HUES6 (cell line): ENCODE results near the gene DNMT3B.
"Not testable (repeated sequence)": the region's sequence is repeated elsewhere in the genome, so short reads cannot be mapped to it uniquely, and the experiment has no call there.

Experiments
- H3K27ac ChIP-seq: 2 replicates; pipeline ENCODE4 v1.7.0; 2013; ENCODE audit warnings: low read depth, mild to moderate bottlenecking, low read length, inconsistent platforms
- H3K27me3 ChIP-seq: 2 replicates; pipeline ENCODE4 v1.6.1; 2013; ENCODE audit warnings: low read length; ENCODE audit not compliant: control insufficient read depth, insufficient read depth
- H3K36me3 ChIP-seq: 2 replicates; pipeline ENCODE4 v1.6.1; 2013; ENCODE audit warnings: low read length; ENCODE audit not compliant: control insufficient read depth, insufficient read depth
- H3K4me1 ChIP-seq: 2 replicates; pipeline ENCODE4 v1.6.1; 2013; ENCODE audit warnings: low read length; ENCODE audit not compliant: control insufficient read depth, insufficient read depth
- H3K4me3 ChIP-seq: 2 replicates; pipeline ENCODE4 v1.5.1; 2013; ENCODE audit warnings: low read depth, low read length
- H3K9ac ChIP-seq: one replicate; pipeline ENCODE4 v1.6.1; 2013; ENCODE audit warnings: mild to moderate bottlenecking, low read length
- H3K9me3 ChIP-seq: 2 replicates; pipeline ENCODE4 v1.6.1; 2013; ENCODE audit warnings: low read depth, low read length; ENCODE audit not compliant: control insufficient read depth, insufficient read depth

The DNMT3B gene

DNA sequence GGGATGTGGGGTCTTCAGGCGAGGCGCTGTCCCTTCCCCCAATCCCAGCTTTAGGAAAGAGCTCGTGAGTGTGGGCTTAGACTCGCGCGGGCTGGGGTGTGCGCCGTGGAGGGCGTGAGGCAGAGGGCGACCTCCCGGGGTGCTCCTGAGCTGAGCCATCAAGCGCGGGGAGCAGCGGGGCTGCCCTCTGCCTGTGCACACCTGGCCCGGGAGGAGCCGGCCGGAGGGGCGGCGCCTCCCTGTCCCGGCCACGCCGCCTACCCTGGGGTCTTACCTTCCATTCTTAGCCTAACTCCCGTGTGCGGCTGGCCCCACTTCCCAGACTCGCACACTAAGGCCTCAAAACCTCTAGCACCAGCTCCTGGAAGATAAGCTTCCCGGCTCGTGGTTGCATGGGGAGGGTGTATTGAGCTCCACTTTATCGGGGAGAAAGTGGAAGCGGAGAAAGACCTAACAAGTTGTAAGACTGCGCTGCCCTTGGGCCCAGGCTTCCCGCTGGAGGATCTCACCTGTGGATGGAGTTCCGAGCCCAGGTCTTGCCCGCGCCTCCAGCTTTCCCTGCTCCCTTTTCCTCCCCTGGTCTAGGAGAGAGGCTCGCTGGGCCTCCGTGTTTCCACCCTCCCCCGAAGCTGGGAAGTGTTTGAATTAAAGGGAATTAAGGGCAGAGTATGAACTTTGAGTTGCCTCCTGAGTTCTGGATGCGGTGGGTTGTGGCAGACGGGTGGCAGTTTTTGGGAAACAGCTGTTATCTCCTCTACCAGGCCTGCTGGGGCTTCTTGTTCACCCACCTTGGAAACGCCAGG is 1.2 kb downstream of the DNMT3B start:
- peak overlapping the region; percentile 96 for H3K27ac ChIP-seq
- no peaks in the 10 kb centered on the region for H3K9me3 ChIP-seq
- H3K9ac ChIP-seq: peak overlapping the region; percentile 95
- peak overlapping the region; percentile 90 for H3K4me3 ChIP-seq
- H3K36me3 ChIP-seq: peaks cover 50% of the 10 kb centered on the region
- H3K27me3 ChIP-seq: no peaks in the 10 kb centered on the region
- H3K4me1 ChIP-seq: peaks cover 43% of the 10 kb centered on the region

GRCh38 chr20:32764005-32764960 is 2.1 kb downstream of the DNMT3B start:
- H3K9ac ChIP-seq: peak overlapping the region; percentile 95
- peak overlapping the region; percentile 96 for H3K27ac ChIP-seq
- H3K4me3 ChIP-seq: peak overlapping the region; percentile 90
- H3K9me3 ChIP-seq: no peaks in the 10 kb centered on the region
- peaks cover 59% of the 10 kb centered on the region for H3K36me3 ChIP-seq
- H3K4me1 ChIP-seq: peaks cover 48% of the 10 kb centered on the region
- no peaks in the 10 kb centered on the region for H3K27me3 ChIP-seq

GRCh38 chr20:32765230-32765875 is 3.2 kb downstream of the DNMT3B start:
- Histone ChIP-seq H3K4me1 (peaks cover 56% of the 10 kb centered on the region), H3K4me3 (peak overlapping the region; percentile 90)

GRCh38 chr20:32767418-32768198 is 5.4 kb downstream of the DNMT3B start:
- Histone ChIP-seq H3K4me3 (peak overlapping the region; percentile 11; the same call in 1 of the 2 replicates), H3K27ac (no peak overlapping the region), H3K4me1 (peaks cover 61% of the 10 kb centered on the region)

More at GRCh38 chr20:32765230-32765875, 3.2 kb downstream of the DNMT3B start:
- peaks cover 69% of the 10 kb centered on the region for H3K36me3 ChIP-seq
- H3K9me3 ChIP-seq, H3K27me3 ChIP-seq: not testable (repeated sequence)
- H3K9ac ChIP-seq: peak overlapping the region; percentile 95
- peak overlapping the region; percentile 58; the same call in 1 of the 2 replicates for H3K27ac ChIP-seq

GRCh38 chr20:32772046-32772445 is 9.9 kb downstream of the DNMT3B start:
- H3K27ac ChIP-seq: no peak overlapping the region

More at GRCh38 chr20:32767418-32768198, 5.4 kb downstream of the DNMT3B start:
- H3K27me3 ChIP-seq: no peaks in the 10 kb centered on the region
- H3K9me3 ChIP-seq: no peaks in the 10 kb centered on the region
- no peak overlapping the region for H3K9ac ChIP-seq
- peaks cover 88% of the 10 kb centered on the region for H3K36me3 ChIP-seq

DNA sequence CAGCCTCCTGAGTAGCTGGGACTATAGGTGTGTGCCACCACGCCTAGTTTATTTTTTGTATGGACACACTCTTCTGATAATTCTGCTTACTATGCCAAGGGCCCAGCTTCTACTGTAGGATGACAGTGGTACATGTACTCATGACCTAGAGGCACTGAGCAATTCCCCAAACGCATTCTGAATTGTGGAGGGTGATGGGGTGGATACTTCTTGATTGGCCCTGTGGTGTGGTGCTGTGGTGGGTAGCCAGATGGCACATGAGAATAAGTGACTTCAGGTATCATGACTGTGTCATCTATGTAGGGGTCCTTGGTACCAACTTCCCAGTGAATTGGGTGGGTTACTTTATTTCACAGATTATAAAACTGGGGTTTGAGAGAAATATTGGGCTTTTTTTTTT is 11.0 kb downstream of the DNMT3B start:
- no peaks in the 10 kb centered on the region for H3K27me3 ChIP-seq
- H3K4me1 ChIP-seq: peaks cover 78% of the 10 kb centered on the region
- no peak overlapping the region for H3K9ac ChIP-seq
- H3K9me3 ChIP-seq: no peaks in the 10 kb centered on the region
- peaks cover 85% of the 10 kb centered on the region for H3K36me3 ChIP-seq
- H3K4me3 ChIP-seq: no peak overlapping the region
- H3K27ac ChIP-seq: no peak overlapping the region

More at GRCh38 chr20:32772046-32772445, 9.9 kb downstream of the DNMT3B start:
- Histone ChIP-seq H3K4me3 (no peak overlapping the region), H3K9me3 (no peaks in the 10 kb centered on the region), H3K9ac (no peak overlapping the region), H3K36me3 (peaks cover 87% of the 10 kb centered on the region), H3K27me3 (no peaks in the 10 kb centered on the region), H3K4me1 (peaks cover 80% of the 10 kb centered on the region)

- Histone ChIP-seq H3K4me1 (peaks cover 76% of the 10 kb centered on the region), H3K9ac (no peak overlapping the region)
These were observed 11.7 kb downstream of the DNMT3B start for GRCh38 chr20:32773855-32774254.

GRCh38 chr20:32775336-32775991 is 13.3 kb downstream of the DNMT3B start:
- H3K4me3 ChIP-seq: no peak overlapping the region

More at GRCh38 chr20:32773855-32774254, 11.7 kb downstream of the DNMT3B start:
- no peak overlapping the region for H3K27ac ChIP-seq
- H3K27me3 ChIP-seq: no peaks in the 10 kb centered on the region
- H3K9me3 ChIP-seq: no peaks in the 10 kb centered on the region
- peaks cover 85% of the 10 kb centered on the region for H3K36me3 ChIP-seq
- no peak overlapping the region for H3K4me3 ChIP-seq

DNA sequence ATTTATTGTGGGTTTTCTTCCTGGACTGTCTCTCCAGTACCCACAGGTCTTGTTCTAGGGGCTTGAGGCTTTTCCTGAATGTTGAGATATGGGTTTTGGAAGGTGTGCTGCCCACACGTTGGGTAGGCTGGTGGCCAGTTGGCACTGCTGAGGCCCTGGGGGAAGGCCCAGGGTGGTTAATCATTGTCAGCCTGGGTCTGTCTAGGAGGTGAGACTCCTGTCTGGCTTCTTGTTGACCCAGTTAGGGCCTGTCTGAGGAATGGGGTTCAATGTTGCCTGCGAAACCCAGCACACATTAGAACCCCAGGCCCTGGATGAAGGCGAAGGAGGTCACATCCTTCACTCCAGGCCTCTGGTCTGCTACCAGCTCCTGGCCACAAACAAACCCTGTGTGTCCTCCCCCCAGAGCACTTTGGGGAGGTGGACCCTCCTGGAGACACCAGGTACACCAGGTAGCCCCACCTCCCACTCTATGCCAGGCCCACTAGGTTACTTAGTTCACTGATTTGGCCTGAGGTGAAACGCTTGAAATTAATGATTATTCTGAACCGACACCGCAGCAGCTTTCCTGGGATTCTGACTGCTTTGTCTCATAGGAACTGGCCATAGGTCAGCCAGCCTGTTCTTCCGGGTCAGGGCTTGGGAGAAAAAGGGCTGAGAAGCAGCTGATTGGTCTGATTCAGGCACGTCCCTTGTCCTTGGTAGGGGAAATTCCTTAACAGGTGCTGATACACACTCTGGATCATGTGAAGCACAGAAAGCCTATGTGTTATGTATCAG is 15.2 kb downstream of the DNMT3B start:
- Histone ChIP-seq H3K4me1 (peaks cover 65% of the 10 kb centered on the region), H3K4me3 (no peak overlapping the region), H3K27ac (no peak overlapping the region), H3K9me3 (no peaks in the 10 kb centered on the region), H3K9ac (no peak overlapping the region), H3K27me3 (no peaks in the 10 kb centered on the region), H3K36me3 (peaks cover 88% of the 10 kb centered on the region)

More at GRCh38 chr20:32775336-32775991, 13.3 kb downstream of the DNMT3B start:
- Histone ChIP-seq H3K36me3 (peaks cover 85% of the 10 kb centered on the region), H3K27ac (no peak overlapping the region), H3K4me1 (peaks cover 79% of the 10 kb centered on the region), H3K9me3 (no peaks in the 10 kb centered on the region), H3K27me3 (no peaks in the 10 kb centered on the region), H3K9ac (no peak overlapping the region)
